Measurements from ENCODE around the gene GABBR2. TPM values are rescaled to one million over a fixed set of nuclear protein-coding genes. Genes with fewer than 3 reads are reported as not detected.
A peak's percentile ranks its signal among the peaks of the same experiment; 100 is the strongest.

GABBR2 gene
- total and polyA plus RNA-seq, 2 of the 8 experiments (the other 6 are each of a cell fraction or from before 2014, with no cell fraction given), result 0.50 to 1.2 TPM

- Histone ChIP-seq H3K79me1 (ENCODE audit: low read depth, low read length) (no peaks in the 10 kb centered on the region), H3K9me3 (ENCODE audit: insufficient read depth in 2 of 2, low read depth in 1 of 2, low read length in 1 of 2) (no peaks in the 10 kb centered on the region), H3K27ac (ENCODE audit: low read depth, low read length) (no peak overlapping the region), H2BK12ac (ENCODE audit: low read depth, low read length) (no peak overlapping the region), H2BK20ac (ENCODE audit: low read length) (no peak overlapping the region), H3K18ac (ENCODE audit: extremely low read depth, low read length) (no peak overlapping the region), H4K91ac (replicated peaks; ENCODE audit: insufficient read length, low read length) (no peak overlapping the region), H3K23me2 (ENCODE audit: low read depth, low read length) (no peaks in the 10 kb centered on the region; the same call in 1 of the 2 replicates), H3K36me3 (ENCODE audit: control insufficient read depth in 2 of 4, insufficient read depth in 4 of 4, low read length in 3 of 4) (no peaks in the 10 kb centered on the region), H3K4me1 (replicated peaks in 1 of 4; ENCODE audit: control insufficient read depth in 3 of 4, insufficient read depth in 4 of 4, low read length in 3 of 4) (peaks cover 0 to 13% (median 5%) of the 10 kb centered on the region in 4 experiments; a peak in 6 of 7 replicates), H3K4me3 (ENCODE audit: extremely low read depth in 1 of 4, insufficient read depth in 2 of 4, low read depth in 3 of 4, low read length in 4 of 4) (no peak overlapping the region), H3K4me2 (ENCODE audit: insufficient read depth in 1 of 2, low read depth in 2 of 2, low read length in 2 of 2) (no peak overlapping the region), H4K5ac (ENCODE audit: insufficient read length, low read depth, low read length) (no peak overlapping the region), H3K56ac (replicated peaks; ENCODE audit: insufficient read length, low read depth, low read length) (no peak overlapping the region), H4K8ac (ENCODE audit: extremely low read depth, insufficient read depth, low read length) (no peak overlapping the region), H3K27me3 (replicated peaks in 1 of 4; ENCODE audit: control insufficient read depth in 3 of 4, extremely low read depth in 1 of 4, insufficient read depth in 3 of 4, low read length in 3 of 4) (no peaks in the 10 kb centered on the region), H3K79me2 (ENCODE audit: control insufficient read depth in 1 of 2, insufficient read depth in 2 of 2, low read length in 2 of 2) (no peaks in the 10 kb centered on the region), H3K14ac (ENCODE audit: insufficient read length) (no peak overlapping the region), H2BK15ac (ENCODE audit: low read length) (no peak overlapping the region), H3K23ac (ENCODE audit: insufficient read length) (no peak overlapping the region), H2BK5ac (ENCODE audit: low read depth, low read length) (no peak overlapping the region), H2AFZ (ENCODE audit: low read length) (no peak overlapping the region), H2AK5ac (ENCODE audit: low read depth, low read length) (no peak overlapping the region), H3K9ac (replicated peaks in 1 of 4; ENCODE audit: extremely low read depth in 1 of 4, low read depth in 3 of 4, low read length in 3 of 4) (no peak overlapping the region), H2BK120ac (replicated peaks; ENCODE audit: low read depth, low read length) (no peak overlapping the region), H4K20me1 (replicated peaks in 1 of 2; ENCODE audit: control insufficient read depth in 1 of 2, insufficient read depth in 2 of 2, low read length in 2 of 2) (no peaks in the 10 kb centered on the region), H3K4ac (replicated peaks; ENCODE audit: insufficient read length, low read depth, low read length) (no peak overlapping the region)
- DNase-seq (ENCODE audit: low read depth in 1 of 2, low spot score in 2 of 2), result no peak
- WGBS, 2 experiments (ENCODE audit: extremely low coverage in 1 of 2, insufficient coverage in 1 of 2, insufficient read length in 1 of 2, insufficient replicate concordance in 2 of 2, low coverage in 1 of 2, low lambda C conversion rate in 2 of 2, missing lambda C conversion rate in 1 of 2), result 89% methylated on average over 8 of the region's 8 CpGs; no CpG with 5 or more reads in 1 of the 2 experiments
- TF ChIP-seq CTCF (IDR thresholded peaks at IDR 0.05; ENCODE audit: control extremely low read depth in 1 of 3, insufficient read depth in 1 of 3, low read depth in 1 of 3, low read length in 3 of 3) (peak in 1 of 3 experiments; percentile 23; a peak in 1 of 4 replicates), CEBPB (IDR thresholded peaks at IDR 0.05; ENCODE audit: low read depth, low read length) (no peak), MAX (IDR thresholded peaks at IDR 0.05) (no peak), USF2 (IDR thresholded peaks at IDR 0.05; ENCODE audit: low read length) (no peak), GABPA (IDR thresholded peaks at IDR 0.05; ENCODE audit: borderline replicate concordance, insufficient read depth, low read length) (no peak), POLR2AphosphoS5 (IDR thresholded peaks at IDR 0.05; ENCODE audit: low read depth, low read length) (no peak), RAD21 (IDR thresholded peaks at IDR 0.05 in 1 of 2, conservative IDR thresholded peaks at IDR 0.05 in 1 of 2; ENCODE audit: low read depth in 2 of 2, low read length in 2 of 2) (peak; percentile 16 to 22; a peak in 2 of 4 replicates)
- ChIA-PET POLR2A (ENCODE audit: partially characterized antibody) (interaction anchor here (0.6 kb wide), 1 partner anchor 17 kb away, joined by 4 read pairs; no protein-coding TSS in a partner anchor), CTCF (ENCODE audit: partially characterized antibody) (interaction anchor here (0.6 to 1.7 kb wide), 8 partner anchors 10 to 619 kb away, joined by 3 to 5 read pairs (median 3); no protein-coding TSS in a partner anchor)
- no peak for FAIRE-seq
Observed at GRCh38 chr9:98399950-98400683, 308.6 kb downstream of the GABBR2 start.

Data from H1 (cell line).